ENCODE measurements around the gene NDFIP1.

NDFIP1 gene

DNA sequence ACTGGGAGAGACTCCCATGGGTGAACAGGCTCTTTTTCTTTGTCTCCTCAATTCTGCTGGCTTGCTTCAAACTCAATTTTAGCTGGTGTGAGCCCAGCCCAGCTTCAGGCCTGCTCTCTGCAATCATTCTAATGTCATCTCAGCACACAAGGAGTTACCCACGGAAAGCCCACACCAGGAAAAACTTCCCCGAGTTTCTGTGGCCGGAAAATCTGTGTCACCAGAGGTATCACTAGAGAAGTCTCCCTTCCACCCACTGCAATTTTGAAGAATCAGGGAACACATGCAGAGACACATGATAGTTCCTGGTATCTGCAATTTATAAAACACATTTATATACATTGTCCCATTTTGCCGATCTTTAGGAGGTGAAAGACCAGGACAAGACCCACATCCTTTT, 13.5 kb upstream of the NDFIP1 start:
- ATAC-seq = peak; percentile 4 to 6

GRCh38 chr5:142095651-142096330, 12.8 kb upstream of the NDFIP1 start:
- peak; percentile 96 to 98 for ATAC-seq

DNA sequence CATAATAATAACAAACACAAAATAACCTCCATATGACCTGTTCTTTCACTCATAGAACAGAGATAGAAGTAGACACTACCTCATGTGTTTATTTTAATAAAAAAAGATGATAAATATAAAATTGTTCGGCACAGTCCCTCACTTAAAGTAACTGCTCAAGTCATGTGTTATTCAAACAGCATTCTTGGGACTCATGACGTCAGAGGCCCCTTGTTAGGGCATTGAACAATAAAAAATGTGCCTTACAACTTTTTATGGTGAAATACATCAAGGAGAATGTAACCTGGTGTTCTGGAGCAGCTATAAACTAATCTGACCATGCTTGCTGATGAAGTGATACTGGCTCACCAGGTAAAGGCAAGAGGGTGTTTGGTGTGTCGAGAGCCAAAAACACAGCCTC, 12.2 kb upstream of the NDFIP1 start:
- no peak for ATAC-seq

- no peak for ATAC-seq
Observed at GRCh38 chr5:142097681-142098080, 10.9 kb upstream of the NDFIP1 start.

- no peak for ATAC-seq
Observed at GRCh38 chr5:142098275-142098674, 10.3 kb upstream of the NDFIP1 start.

DNA sequence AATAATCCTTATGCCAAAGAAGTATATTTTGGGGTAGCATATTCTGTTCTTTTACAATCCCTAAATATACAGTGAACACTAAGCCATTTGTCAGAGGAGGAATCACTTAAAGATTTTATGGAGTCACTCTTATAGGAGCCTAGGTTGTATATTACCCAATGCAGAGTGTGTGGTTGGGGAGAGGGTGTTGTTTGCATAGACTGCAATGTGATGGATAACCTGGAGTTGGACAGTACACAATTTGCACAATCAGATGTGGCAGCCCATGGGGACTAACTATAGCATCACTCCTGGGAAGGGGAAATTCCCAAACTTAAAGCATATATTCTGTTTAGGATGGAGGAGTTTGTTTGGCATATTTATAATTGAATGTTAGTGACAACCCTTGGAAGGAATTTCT, 9.6 kb upstream of the NDFIP1 start:
- no peak for ATAC-seq

DNA sequence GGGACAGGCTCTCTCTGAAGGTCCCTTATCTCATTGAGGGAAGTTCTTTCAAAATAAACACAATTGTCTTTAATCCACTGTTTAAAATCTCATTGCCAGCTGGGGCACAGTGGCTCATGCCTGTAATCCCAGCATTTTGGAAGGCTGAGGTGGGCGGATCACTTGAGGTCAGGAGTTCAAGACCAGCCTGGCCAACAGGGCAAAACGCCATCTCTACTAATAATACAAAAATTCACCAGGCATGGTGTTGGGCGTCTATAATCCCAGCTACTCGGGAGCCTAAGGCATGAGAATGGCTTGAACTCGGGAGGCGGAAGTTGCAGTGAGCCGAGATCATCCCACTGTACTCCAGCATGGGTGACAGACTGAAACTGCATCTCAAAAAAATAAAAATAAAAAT, 8.3 kb upstream of the NDFIP1 start:
- ATAC-seq = no peak

- ATAC-seq = no peak
Observed at GRCh38 chr5:142102980-142103740, 5.4 kb upstream of the NDFIP1 start.

DNA sequence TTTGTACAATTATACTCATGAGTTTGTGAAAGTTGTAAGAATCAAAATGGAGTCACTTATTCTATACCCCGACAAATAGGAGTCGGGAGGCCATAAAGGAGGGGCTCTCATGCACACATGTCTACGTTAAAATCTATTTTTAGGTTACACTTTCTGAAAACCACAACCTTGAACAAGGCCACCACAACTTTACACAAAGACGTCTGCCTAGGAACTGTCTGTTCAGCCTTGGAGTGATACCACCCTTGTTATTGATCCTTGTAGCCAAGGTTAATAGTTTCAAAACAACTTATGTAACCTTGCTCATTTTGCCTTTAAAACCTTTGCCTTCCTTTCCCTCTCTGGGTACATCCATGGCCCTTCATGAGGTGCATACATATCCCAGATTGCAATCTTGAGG, 4.1 kb upstream of the NDFIP1 start:
- peak in 1 of 2 donors; percentile 6 for ATAC-seq

DNA sequence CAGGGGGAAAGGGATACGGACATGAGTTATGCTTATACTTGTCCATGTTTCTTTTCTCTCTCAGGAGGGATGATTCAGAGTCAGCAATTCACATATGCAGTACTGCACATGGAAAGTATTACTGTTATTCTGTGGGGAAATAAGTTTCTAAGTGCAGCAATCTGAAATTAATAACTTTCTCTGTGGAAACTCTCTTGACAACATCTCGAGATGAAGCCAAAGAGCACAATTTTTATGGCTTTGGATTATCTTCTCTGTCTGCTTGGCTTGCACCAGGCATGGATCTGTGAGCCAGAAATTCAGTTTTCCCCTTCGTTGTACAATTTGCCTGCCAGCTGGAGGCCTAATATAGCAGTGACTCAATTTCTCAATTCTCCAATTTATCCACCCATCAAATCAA, 2.5 kb upstream of the NDFIP1 start:
- no peak for ATAC-seq

- ATAC-seq = no peak
Observed at GRCh38 chr5:142107036-142107735, 1.4 kb upstream of the NDFIP1 start.

DNA sequence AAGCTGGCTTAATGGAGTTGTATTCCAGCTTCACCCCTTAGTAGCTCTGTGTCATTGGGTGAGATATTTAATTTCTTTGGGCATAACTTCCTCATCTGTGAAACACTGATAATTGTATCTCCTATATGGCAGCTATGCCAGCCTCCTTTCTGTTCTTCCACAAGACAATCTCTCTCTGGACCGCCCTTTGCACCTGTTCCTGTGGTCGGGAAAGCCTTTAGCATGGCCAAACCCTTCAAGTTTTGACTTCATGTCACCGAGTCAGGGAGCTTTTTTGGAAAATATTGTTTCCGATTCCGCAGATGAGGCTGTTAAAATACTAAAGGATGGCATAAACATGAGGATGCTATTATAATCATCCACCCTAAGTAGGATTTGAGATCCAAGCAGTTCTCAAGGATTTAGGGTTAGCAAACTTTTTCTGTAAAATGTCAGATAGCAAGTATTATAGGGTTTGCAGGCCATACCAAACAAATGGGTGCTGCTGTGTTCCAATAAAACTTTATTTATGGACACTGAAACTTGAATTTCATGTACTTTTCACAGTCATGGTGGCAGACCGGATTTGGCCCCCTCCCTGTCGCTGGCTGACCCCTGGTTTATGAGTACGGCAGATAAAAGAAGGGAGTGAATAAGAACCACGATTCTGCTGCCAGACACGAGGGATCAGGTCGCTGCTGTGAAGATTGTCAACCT, 695 bp upstream of the NDFIP1 start:
- ATAC-seq = no peak

- ATAC-seq = peak; percentile 18 to 20
Observed at GRCh38 chr5:142109331-142110045, 909 bp downstream of the NDFIP1 start.

- ATAC-seq = no peak
Observed at GRCh38 chr5:142110046-142110531, 1.5 kb downstream of the NDFIP1 start.

- ATAC-seq = no peak
Observed at GRCh38 chr5:142110988-142111687, 2.6 kb downstream of the NDFIP1 start.

DNA sequence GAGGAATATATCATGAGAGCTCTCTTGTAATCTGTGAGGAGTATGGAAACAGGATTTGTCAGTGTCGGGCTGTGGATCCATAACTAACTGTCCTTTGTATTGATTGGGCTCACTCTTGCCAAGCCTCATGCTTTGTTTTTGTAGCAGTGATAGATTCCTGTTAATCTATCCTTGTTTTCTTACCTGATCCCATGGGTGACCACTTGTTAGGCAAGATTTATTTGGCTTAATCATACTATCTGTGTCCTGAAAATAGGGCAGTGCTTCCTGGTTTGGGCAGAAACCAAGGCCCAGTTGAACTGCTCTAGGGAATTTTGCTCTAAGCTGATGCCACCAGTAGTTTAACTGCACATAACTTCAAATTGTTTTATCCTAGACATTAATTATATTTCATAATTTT, 6.1 kb downstream of the NDFIP1 start:
- ATAC-seq = no peak

GRCh38 chr5:142115937-142116614, 7.5 kb downstream of the NDFIP1 start:
- no peak for ATAC-seq

- ATAC-seq = no peak
Observed at GRCh38 chr5:142117579-142118151, 9.1 kb downstream of the NDFIP1 start.

DNA sequence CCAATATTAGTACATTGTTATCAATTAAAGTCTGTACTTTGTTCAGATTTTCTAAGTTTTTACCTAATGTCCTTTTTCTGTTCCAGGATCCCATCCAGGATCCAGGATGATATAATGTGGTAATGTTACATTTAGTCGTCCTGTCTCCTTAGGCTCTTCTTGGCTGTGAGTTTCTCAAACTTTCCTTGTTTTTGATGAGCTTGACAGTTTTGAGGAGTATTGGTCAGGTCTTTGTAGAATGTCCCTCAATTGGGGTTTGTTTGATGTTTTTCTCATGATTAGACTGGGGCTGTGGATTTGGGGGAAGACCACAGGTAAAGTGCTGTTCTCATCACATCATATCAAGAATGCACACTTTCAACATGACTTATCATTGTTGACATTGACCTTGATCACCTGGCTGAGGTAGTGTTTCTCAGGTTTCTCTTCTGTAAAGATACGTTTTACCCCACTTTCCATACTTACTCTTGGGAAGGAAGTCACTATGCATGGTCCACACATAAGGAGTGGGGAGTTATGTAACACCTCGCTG, 9.6 kb downstream of the NDFIP1 start:
- ATAC-seq = peak; percentile 60 to 62

DNA sequence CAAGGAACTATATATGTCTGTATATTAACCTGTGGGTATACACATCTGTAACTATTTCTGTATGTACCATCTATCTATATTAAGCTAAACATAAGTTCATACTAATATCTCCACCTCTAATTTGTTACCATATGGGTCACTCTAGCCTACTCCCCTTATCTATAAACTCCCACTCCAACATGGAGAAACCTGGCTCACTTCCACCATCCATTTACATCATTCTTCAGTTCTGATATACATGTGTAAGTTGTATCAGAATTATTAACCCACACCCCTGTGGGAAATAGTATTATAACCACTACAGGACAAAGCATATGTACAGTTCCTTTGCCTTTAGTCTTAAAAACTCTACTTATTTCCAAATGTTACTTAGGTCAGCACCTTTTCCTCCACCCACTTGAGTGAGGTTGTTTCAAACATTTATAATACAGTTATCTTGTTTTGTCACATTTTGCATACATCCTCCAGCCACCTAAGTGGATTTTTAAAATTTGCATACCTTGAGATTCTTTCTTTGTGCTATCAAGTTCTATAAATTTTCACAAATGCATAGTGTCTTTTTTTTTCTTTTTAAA, 10.6 kb downstream of the NDFIP1 start:
- ATAC-seq = peak in 1 of 2 donors; percentile 11

Data from activated CD4-positive, CD25-positive, alpha-beta regulatory T cell treated with anti-CD3 and anti-CD28 coated beads, Interleukin-2, amount 50 U/mL, for 24 hours (primary cell).